A673 (cell line): ENCODE data around the gene RAB18. TPM values are rescaled to one million over a fixed set of nuclear protein-coding genes. Genes with fewer than 3 reads are reported as not detected.
A peak's percentile ranks its signal among the peaks of the same experiment; 100 is the strongest.

Experiments used
- BruUV-seq: library from RNA; stranded (reverse); fragments of 400-500 nt; replicated peaks from 2 replicates; lab custom pipeline; 2021; lab: Mats Ljungman, UMichigan
- CTCF ChIA-PET: fragments of 300-600 bp; sonication (Branson Sonifier 250); formaldehyde crosslinking; loops from one replicate; lab custom pipeline; 2022; ENCODE audit warnings: antibody characterized with exemption; lab: Charles Lee
- POLR2A ChIA-PET: fragments of 300-600 bp; sonication (Branson Sonifier 250); formaldehyde crosslinking; loops from one replicate; lab custom pipeline; 2022; ENCODE audit warnings: antibody characterized with exemption; ENCODE audit not compliant: low non-redundant PET; lab: Charles Lee
- DNase-seq: peaks from one replicate; pipeline ENCODE4 v3.0.0-alpha.2; 2015; ENCODE audit warnings: low spot score
- H3K27ac ChIP-seq: fragments of 200-600 bp; sonication (generic); 2 replicates; pipeline ENCODE4 v1.5.1; 2016; ENCODE audit warnings: mixed run types, low read depth, mild to moderate bottlenecking, mixed read lengths, antibody characterized with exemption, low read length; ENCODE audit not compliant: poor library complexity, severe bottlenecking
- H3K27me3 ChIP-seq: fragments of 200-600 bp; sonication (generic); replicated peaks from 2 replicates; pipeline ENCODE4 v1.6.1; 2017; ENCODE audit warnings: mixed run types, low read depth, mild to moderate bottlenecking, mixed read lengths, antibody characterized with exemption, low read length; ENCODE audit not compliant: insufficient read depth, poor library complexity
- H3K36me3 ChIP-seq: fragments of 200-600 bp; sonication (generic); 2 replicates; pipeline ENCODE4 v1.6.1; 2016; ENCODE audit warnings: mixed run types, mild to moderate bottlenecking, mixed read lengths, antibody characterized with exemption, low read length; ENCODE audit not compliant: insufficient read depth, poor library complexity, severe bottlenecking
- H3K4me1 ChIP-seq: fragments of 200-600 bp; sonication (generic); 2 replicates; pipeline ENCODE4 v1.6.1; 2017; ENCODE audit warnings: mixed run types, mild to moderate bottlenecking, mixed read lengths, antibody characterized with exemption, low read length; ENCODE audit not compliant: insufficient read depth, poor library complexity, severe bottlenecking
- H3K4me3 ChIP-seq: fragments of 200-600 bp; sonication (generic); 2 replicates; pipeline ENCODE4 v1.5.1; 2016; ENCODE audit warnings: low read depth, mixed run types, mild to moderate bottlenecking, mixed read lengths, low read length; ENCODE audit not compliant: poor library complexity, severe bottlenecking
- H3K9me3 ChIP-seq: fragments of 200-600 bp; sonication (generic); 2 replicates; pipeline ENCODE4 v1.6.1; 2016; ENCODE audit warnings: mixed run types, low read depth, mild to moderate bottlenecking, mixed read lengths, antibody characterized with exemption, low read length; ENCODE audit not compliant: poor library complexity, severe bottlenecking
- EZH2 ChIP-seq: fragments of 200-600 bp; sonication (generic); IDR thresholded peaks from 2 replicates; pipeline ENCODE4 v1.6.1; 2017; ENCODE audit warnings: borderline replicate concordance, low read depth, mild to moderate bottlenecking, mixed read lengths, antibody characterized with exemption, low read length; ENCODE audit not compliant: poor library complexity, severe bottlenecking
- intact Hi-C: fragments of 100-400 bp; cut with micrococcal nuclease; formaldehyde crosslinking; loops from one replicate; pipeline ENCODE4 v1.10.0; 2022; ENCODE audit not compliant: unreplicated experiment
- total RNA-seq: library from RNA; stranded (reverse); gene quantifications from 2 replicates; pipeline ENCODE4 v1.2.3, GENCODE V29; 2021
- TF ChIP-seq, protein P1 (sequence below): fragments of 300-800, 200-600 bp; sonication (generic); conservative IDR thresholded peaks from 2 replicates; pipeline ENCODE4 v1.5.1; 2017; ENCODE audit warnings: low read depth, mild to moderate bottlenecking, antibody characterized with exemption, low read length, moderate library complexity, mixed read lengths

The RAB18 gene
- total RNA-seq, 1 experiment from 2014 or later: 110 TPM

DNA sequence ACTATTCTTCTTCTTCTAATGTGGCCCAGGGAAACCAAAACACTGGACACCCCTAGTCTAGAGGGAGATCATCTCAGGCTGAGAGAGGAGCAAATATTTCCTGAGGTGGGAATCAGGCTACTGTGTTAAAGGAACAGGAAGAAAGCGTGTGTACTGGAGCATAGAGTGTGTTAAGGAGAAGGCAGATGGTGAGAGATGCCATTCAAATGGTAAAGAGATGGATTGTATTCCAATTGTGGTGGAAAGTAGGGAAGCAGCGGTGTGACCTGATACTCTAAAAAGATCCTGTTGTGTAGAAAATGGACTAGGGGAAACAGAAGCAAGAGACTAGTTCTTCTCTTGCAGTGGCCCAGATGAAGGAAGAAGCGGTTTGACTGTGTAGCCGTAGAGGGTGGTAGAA, 31.2 kb downstream of the RAB18 start:
- H3K4me1 ChIP-seq: peaks cover 23% of the 10 kb centered on the region
- no peak for TF ChIP-seq EZH2
- TF ChIP-seq, protein P1, sequence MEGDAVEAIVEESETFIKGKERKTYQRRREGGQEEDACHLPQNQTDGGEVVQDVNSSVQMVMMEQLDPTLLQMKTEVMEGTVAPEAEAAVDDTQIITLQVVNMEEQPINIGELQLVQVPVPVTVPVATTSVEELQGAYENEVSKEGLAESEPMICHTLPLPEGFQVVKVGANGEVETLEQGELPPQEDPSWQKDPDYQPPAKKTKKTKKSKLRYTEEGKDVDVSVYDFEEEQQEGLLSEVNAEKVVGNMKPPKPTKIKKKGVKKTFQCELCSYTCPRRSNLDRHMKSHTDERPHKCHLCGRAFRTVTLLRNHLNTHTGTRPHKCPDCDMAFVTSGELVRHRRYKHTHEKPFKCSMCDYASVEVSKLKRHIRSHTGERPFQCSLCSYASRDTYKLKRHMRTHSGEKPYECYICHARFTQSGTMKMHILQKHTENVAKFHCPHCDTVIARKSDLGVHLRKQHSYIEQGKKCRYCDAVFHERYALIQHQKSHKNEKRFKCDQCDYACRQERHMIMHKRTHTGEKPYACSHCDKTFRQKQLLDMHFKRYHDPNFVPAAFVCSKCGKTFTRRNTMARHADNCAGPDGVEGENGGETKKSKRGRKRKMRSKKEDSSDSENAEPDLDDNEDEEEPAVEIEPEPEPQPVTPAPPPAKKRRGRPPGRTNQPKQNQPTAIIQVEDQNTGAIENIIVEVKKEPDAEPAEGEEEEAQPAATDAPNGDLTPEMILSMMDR: no peak
- CTCF ChIA-PET: no interaction called here
- POLR2A ChIA-PET: no interaction called here
- no TSS peak for BruUV-seq
- H3K4me3 ChIP-seq: no peak overlapping the region
- no peaks in the 10 kb centered on the region for H3K27me3 ChIP-seq
- intact Hi-C loops: no loop called here
- H3K9me3 ChIP-seq: no peaks in the 10 kb centered on the region
- no peak overlapping the region for H3K27ac ChIP-seq
- DNase-seq: no peak
- H3K36me3 ChIP-seq: peaks cover 24% of the 10 kb centered on the region

DNA sequence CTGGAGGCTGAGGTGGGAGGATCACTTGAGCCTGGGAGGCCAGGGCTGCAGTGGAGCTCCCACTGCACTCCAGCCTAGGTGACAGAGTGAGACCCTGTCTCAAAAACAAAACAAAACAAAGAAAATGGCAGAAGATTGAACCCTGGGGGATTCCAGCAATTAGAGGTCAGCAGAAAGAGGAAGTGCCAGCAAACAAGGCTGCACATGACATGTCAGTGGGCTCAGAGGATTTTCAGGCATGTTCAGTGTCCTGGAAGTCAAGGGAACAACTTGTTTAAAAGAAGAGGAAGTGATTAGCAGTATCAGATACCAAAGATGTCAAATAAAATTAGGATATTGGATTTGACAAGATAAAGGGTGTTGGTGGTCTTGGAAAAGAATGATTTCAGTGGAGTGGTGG, 32.3 kb downstream of the RAB18 start:
- ChIA-PET POLR2A (no interaction called here), CTCF (interaction anchor here (0.6 kb wide), 1 partner anchor 1204 kb away, joined by 6 read pairs; no protein-coding TSS in a partner anchor)
- no peaks in the 10 kb centered on the region for H3K9me3 ChIP-seq
- H3K27me3 ChIP-seq: no peaks in the 10 kb centered on the region
- BruUV-seq: no TSS peak
- peaks cover 24% of the 10 kb centered on the region for H3K36me3 ChIP-seq
- H3K27ac ChIP-seq: peak overlapping the region; percentile 30
- TF ChIP-seq, protein P1: no peak
- no peak for TF ChIP-seq EZH2
- DNase-seq: no peak
- no peak overlapping the region for H3K4me3 ChIP-seq
- H3K4me1 ChIP-seq: peaks cover 12% of the 10 kb centered on the region
- intact Hi-C loops: no loop called here

DNA sequence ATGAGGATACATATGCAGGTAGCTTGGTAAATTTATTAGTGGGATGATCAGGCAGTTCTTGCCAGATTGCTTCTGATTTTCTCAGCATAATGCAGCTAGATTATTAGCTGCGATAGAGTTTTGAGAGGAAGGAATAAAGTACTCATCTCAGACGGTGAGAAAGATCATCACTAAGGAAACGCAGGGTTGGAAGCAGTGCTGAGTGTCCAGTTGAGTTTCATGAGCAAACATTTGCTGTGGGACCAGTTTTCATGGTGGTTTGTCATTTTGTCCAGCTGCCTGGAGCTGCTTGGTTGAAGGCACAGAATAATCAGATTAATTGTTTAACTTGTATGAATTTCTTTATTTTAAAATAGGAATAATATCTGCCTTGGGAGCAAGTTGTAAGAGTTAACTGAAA, 33.1 kb downstream of the RAB18 start:
- ChIA-PET CTCF (no interaction called here), POLR2A (no interaction called here)
- TF ChIP-seq, protein P1: no peak
- TF ChIP-seq EZH2: no peak
- intact Hi-C loops: no loop called here
- Histone ChIP-seq H3K4me3 (no peak overlapping the region), H3K27me3 (no peaks in the 10 kb centered on the region), H3K36me3 (peaks cover 24% of the 10 kb centered on the region), H3K9me3 (no peaks in the 10 kb centered on the region), H3K4me1 (peaks cover 6% of the 10 kb centered on the region), H3K27ac (no peak overlapping the region)
- no TSS peak for BruUV-seq
- DNase-seq: no peak
